Mammary epithelial cell (primary cell): ENCODE results near the gene JMJD1C.

Source experiments
- CTCF ChIP-seq, 2 donors: IDR thresholded peaks in 1 of 2; conservative IDR thresholded peaks in 1 of 2; 2 replicates each; pipeline ENCODE4 v1.5.1; 2011 to 2012; ENCODE audit warnings: inconsistent platforms in 2 of 2, low read length in 2 of 2, mild to moderate bottlenecking in 2 of 2, control low read depth in 1 of 2, low read depth in 1 of 2; ENCODE audit not compliant: insufficient read depth in 1 of 2; ENCODE audit errors: extremely low read depth in 1 of 2
- EZH2 ChIP-seq: IDR thresholded peaks from 2 replicates; pipeline ENCODE4 v1.6.1; 2012; ENCODE audit warnings: low read length, inconsistent platforms, borderline replicate concordance

GRCh38 chr10:63337455-63338251 is 128.1 kb downstream of the JMJD1C start:
- no peak for TF ChIP-seq EZH2
- no peak for TF ChIP-seq CTCF (conservative IDR thresholded peaks at IDR 0.05 in 1 of 2, IDR thresholded peaks at IDR 0.05 in 1 of 2; ENCODE audit: extremely low read depth in 1 of 2, insufficient read depth in 1 of 2, low read depth in 1 of 2, low read length in 2 of 2)
